ENCODE measurements around the gene TNNC2. TPM values are rescaled to one million over a fixed set of nuclear protein-coding genes. Genes with fewer than 3 reads are reported as not detected.

Gene TNNC2
- total RNA-seq (2022; extraction: Qiagen RNA extraction) = 0.13 to 0.35 TPM (median 0.24 TPM) in 3 of 5 replicates, not detected in the others

GRCh38 chr20:45827030-45827652 is at the start of gene TNNC2:
TSS of gene TNNC2 (minus strand) at chr20:45827312. CDS start at chr20:45827248, 64 bp downstream.

DNA sequence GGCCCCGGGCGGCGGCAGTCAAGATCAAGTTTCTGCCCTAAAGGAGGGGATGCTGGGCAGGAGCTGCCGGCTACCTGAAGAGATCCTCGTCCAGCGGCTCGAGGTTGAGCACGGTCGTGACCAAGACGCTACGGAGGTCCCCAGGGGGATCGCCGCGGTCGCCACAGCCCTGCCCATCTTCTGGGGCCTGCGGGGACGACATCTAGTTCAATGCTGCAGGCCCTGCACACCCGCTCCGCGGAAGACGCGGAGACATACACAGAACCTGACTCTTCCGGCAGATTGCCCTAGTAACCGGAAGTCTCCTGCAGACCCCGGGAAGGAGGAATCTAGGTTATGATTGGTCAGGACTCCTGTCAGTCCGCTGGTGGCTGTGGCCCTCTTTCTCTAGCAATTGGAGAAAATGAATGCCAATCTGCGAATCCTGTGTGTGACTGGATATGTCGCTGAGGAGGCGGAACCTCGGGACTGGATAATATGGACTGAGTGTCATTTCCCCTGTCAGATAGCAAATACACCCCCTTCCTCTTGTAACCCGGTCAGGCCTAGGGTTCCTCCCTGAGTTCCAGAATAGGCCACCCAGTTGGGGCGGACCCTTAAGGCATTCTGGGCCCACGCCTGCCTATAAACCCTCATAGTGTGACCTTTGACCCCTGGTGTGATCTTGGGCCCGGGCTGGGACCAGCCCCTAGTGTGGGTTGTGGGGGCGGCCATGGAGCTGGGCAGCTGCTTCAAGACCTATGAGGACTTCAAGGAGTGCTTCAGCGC is 30.2 kb upstream of the TNNC2 start, which contains the start of the genes ACOT8 and ZSWIM3:
ACOT8 (minus strand) TSS at position 279 of the 768 bp plus-strand sequence; CDS start at position 202, 77 bp downstream.
ZSWIM3 (plus strand) TSS at position 501 of the 768 bp plus-strand sequence; CDS start at position 713, 212 bp downstream.

GRCh38 chr20:45833030-45833882 is 6.1 kb upstream of the TNNC2 start, which contains the start of gene SNX21:
TSS of gene SNX21 (plus strand) at chr20:45833799. CDS start at chr20:45833920, 121 bp downstream.

GRCh38 chr20:45812157-45813005 is 14.7 kb downstream of the TNNC2 start, which contains the start of gene UBE2C:
TSS of gene UBE2C (plus strand) at chr20:45812644. CDS start at chr20:45812696, 52 bp downstream.

Other genes with a start within 250 kb of the TNNC2 start
- not detected in 5 replicates for gene WFDC8, start 248.0 kb downstream of the TNNC2 start, total RNA-seq (2022; extraction: Qiagen RNA extraction)
- not detected in 5 replicates for gene WFDC10A, start 197.6 kb downstream of the TNNC2 start, total RNA-seq (2022; extraction: Qiagen RNA extraction)
- gene WFDC9, start 196.0 kb downstream of the TNNC2 start, total RNA-seq (2022; extraction: Qiagen RNA extraction) = not detected in 5 replicates
- gene WFDC11, start 157.1 kb downstream of the TNNC2 start, total RNA-seq (2022; extraction: Qiagen RNA extraction) = not detected in 5 replicates
- not detected in 5 replicates for gene WFDC13, start 125.3 kb downstream of the TNNC2 start, total RNA-seq (2022; extraction: Qiagen RNA extraction)
- not detected in 5 replicates for gene WFDC10B, start 122.3 kb downstream of the TNNC2 start, total RNA-seq (2022; extraction: Qiagen RNA extraction)
- gene SPINT4, start 105.0 kb downstream of the TNNC2 start, total RNA-seq (2022; extraction: Qiagen RNA extraction) = not detected in 5 replicates
- gene WFDC3, start 35.4 kb downstream of the TNNC2 start, total RNA-seq (2022; extraction: Qiagen RNA extraction) = 0.18 to 0.50 TPM in 2 of 5 replicates, not detected in the others
- 30.7 to 37.1 TPM (median 36.3 TPM) in 5 replicates for gene DNTTIP1, start 35.4 kb downstream of the TNNC2 start, total RNA-seq (2022; extraction: Qiagen RNA extraction)
- 232 to 256 TPM (median 248 TPM) in 5 replicates for gene UBE2C, start 14.7 kb downstream of the TNNC2 start, total RNA-seq (2022; extraction: Qiagen RNA extraction)
- 8.6 to 11.7 TPM (median 11.0 TPM) in 5 replicates for gene SNX21, start 6.5 kb upstream of the TNNC2 start, total RNA-seq (2022; extraction: Qiagen RNA extraction)
- 13.9 to 22.6 TPM (median 20.1 TPM) in 5 replicates for gene ACOT8, start 30.1 kb upstream of the TNNC2 start, total RNA-seq (2022; extraction: Qiagen RNA extraction)
- gene ZSWIM3, start 30.3 kb upstream of the TNNC2 start, total RNA-seq (2022; extraction: Qiagen RNA extraction) = 1.4 to 2.1 TPM (median 1.4 TPM) in 5 replicates
- gene ZSWIM1, start 53.9 kb upstream of the TNNC2 start, total RNA-seq (2022; extraction: Qiagen RNA extraction) = 5.1 to 6.7 TPM (median 6.0 TPM) in 5 replicates
- gene SPATA25, start 60.3 kb upstream of the TNNC2 start, total RNA-seq (2022; extraction: Qiagen RNA extraction) = 0.25 to 0.92 TPM (median 0.39 TPM) in 5 replicates
- gene NEURL2, start 63.9 kb upstream of the TNNC2 start, total RNA-seq (2022; extraction: Qiagen RNA extraction) = 0.82 to 1.8 TPM (median 1.5 TPM) in 5 replicates
- gene CTSA, start 64.0 kb upstream of the TNNC2 start, total RNA-seq (2022; extraction: Qiagen RNA extraction) = 103 to 131 TPM (median 124 TPM) in 5 replicates
- gene PLTP, start 84.8 kb upstream of the TNNC2 start, total RNA-seq (2022; extraction: Qiagen RNA extraction) = 1.3 to 1.9 TPM (median 1.8 TPM) in 5 replicates
- 26.5 to 39.4 TPM (median 34.3 TPM) in 5 replicates for gene PCIF1, start 107.4 kb upstream of the TNNC2 start, total RNA-seq (2022; extraction: Qiagen RNA extraction)
- gene ZNF335, start 144.9 kb upstream of the TNNC2 start, total RNA-seq (2022; extraction: Qiagen RNA extraction) = 7.0 to 10.4 TPM (median 9.8 TPM) in 5 replicates
- gene MMP9, start 181.6 kb upstream of the TNNC2 start, total RNA-seq (2022; extraction: Qiagen RNA extraction) = 0.47 to 0.62 TPM (median 0.61 TPM) in 5 replicates
- gene SLC12A5, start 201.9 kb upstream of the TNNC2 start, total RNA-seq (2022; extraction: Qiagen RNA extraction) = 11.6 to 17.1 TPM (median 15.1 TPM) in 5 replicates